NCI-H82 (cell line): Measurements from ENCODE around the gene PDE8A.
"Not testable (repeated sequence)": the region's sequence is repeated elsewhere in the genome, so short reads cannot be mapped to it uniquely, and the experiment has no call there.

ENCODE experiments used
- DNase-seq: peaks from one replicate; lab custom pipeline; 2025; lab: John Stamatoyannopoulos, UW

The PDE8A gene

DNA sequence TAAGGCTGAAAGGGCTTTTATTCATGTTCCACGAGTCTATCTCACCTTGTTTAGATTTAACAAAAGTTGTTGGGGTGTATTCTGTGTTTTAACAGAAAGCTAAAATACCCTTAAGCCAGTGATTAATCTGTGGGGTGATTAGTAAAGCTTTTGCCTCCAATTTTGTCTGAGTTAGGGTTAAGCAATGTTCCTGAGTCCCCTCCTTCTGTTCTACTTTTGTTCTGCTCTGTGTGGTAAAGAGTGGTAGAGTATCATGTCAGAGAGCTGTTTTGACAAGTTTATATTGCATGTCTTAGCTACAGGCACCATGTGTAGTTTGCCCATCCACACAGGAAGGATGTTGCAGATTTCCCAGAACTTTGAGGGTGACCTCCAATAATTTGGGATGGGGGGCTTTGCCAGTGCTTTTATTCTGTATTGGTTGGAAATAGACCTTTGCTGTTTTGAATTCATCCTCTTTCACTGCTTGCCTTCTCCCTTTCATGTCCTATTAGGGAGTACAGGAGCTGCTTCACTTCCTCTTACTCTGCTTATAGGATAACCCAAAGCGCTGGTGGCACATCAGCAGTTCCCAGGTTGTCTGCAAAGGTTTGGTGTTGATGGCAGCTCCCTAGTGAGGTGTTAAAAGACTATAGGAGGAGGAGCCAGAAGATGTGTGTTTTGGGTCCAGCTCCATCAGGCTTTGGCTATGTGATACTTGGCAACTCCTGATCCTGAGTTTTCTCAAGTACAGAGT lies 7.4 kb downstream of the PDE8A start:
- DNase-seq = no peak

DNA sequence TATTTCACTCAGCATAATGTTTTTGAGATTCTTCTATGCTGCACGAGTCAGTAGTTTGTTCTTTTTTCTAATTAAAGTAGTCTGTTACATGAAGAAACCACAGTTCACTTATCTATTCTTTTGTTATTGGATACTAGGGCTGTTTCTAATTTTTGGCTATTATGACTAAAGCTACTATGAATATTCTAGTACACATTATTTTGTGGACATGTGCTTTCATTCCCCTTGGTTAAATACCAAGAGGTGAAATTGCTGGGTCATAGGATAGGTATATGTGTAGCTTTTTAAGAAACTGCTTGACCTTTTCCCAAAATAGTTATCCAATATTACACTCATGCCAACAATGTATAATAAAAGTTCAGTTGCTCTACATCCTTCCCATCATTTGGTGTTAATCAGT lies 8.9 kb downstream of the PDE8A start:
- no peak for DNase-seq

DNA sequence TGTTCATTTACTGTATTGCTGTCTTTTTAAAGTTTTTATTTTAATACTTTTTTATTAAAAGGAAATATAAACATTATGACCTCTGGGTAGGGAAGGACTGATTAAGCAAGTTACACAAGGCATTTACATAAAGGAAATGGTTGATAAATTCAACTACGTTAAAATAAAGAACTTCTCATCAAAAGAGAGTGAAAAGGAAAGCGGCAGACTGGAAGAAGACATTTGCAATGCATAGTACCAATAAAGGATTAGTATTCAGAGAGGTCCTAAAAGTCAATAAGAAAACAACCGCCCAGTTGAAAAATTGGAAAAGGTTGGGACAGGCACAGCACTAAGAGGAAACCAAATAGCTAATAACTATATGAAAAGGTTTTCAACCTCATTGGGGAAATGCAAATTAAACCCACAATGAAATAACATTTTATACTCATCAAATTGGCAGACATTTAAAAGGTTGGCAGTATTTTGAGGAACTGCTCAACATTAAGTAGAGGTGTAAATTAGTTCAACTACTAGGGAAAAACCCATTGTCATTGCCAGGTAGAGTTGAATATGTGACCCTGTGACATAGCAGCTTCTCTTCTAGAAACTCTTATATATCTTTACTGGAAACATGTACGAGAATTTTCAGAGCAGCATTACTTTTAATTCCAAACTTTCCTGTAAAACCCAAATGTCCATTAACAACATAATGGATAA lies 9.5 kb downstream of the PDE8A start:
- DNase-seq = no peak

DNA sequence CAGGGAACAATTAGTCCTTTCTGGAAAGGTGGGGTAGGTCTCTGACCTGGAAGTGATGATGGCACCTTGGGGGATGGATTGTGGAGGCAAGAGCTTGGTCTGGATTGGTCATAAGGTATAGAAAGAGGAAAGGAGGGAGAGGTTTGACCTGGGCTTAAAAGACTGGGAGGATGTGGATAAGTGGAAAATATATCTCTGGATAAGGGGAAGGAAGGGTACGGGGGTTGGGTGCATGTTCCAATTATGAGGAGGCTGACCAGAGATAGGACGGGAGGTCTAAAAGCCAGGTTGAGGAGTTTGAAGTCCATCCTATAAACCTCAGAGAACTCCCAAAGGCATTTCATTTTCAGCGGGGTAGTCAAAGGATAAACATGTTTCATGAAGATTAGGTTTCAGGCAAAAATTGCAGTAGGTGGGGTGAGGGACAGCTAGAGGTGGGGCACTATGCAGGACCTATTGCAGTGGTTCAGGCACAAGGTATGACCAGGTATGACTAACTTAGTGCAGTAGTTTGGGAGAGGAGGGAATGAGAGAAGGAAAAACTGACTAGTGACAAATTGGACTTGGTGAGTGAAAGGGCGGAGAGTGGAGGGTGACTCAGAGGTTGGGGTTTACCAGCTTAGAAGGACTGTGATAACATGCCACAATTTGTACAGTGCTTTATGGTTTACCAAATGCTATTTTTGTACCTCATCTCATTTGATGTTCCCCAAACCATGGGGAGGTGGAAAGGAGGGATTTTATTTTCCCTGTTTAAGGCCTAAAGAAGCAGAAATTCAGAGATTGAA lies 10.7 kb downstream of the PDE8A start:
- no peak for DNase-seq

DNA sequence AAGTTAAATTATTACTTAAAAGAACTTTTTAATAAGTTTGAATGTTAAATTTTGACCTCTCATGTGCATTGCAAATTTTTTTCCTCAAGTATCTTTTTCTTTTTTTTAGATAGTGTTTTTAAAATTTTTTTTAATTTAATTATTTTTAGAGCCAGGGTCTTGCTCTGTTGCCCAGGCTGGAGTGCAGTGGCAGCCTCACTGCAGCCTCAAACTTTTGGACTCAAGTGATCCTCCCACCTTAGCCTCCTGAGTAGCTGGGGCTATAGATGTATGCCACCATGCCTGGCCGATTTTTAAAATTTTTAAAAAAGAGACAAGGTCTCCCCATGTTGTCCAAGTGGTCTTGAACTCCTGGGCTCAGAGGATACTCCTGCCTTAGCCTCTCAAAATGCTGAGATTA lies 14.4 kb downstream of the PDE8A start:
- DNase-seq = no peak

DNA sequence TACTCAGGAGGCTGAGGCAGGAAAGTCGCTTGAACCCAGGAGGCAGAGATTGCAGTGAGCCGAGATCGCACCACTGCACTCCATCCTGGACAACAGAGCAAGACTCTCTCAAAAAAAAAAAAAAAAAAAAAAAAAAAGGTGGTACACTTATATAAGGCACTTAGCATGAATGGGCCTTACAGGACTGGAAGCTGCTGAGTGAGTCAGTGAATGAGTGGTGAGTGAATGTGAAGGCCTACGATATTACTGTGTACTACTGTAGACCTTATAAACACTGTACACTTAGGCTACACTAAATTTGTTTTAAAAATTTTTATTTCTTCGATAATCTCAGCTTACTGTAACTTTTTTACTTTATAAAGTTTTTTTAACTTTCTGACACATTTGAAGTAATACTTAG lies 15.1 kb downstream of the PDE8A start:
- not testable (repeated sequence) for DNase-seq

DNA sequence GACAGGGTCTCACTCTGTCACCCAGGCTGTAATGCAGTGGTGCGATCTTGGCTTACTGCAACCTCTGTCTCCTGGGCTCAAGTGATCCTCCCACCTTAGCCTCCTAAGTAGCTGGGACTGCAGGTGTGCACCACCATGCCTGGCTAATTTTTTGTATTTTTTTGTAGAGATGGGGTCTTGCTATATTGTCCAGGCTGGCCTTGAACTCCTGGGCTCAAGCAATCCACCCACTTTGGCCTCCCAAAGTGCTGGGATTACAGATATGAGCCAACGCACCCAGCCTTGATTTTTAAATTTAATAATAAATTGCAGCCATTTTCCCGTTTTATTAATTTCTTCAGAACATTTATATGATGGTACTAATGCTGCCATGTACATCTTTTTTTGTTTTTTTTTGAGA lies 15.6 kb downstream of the PDE8A start:
- DNase-seq = not testable (repeated sequence)

DNA sequence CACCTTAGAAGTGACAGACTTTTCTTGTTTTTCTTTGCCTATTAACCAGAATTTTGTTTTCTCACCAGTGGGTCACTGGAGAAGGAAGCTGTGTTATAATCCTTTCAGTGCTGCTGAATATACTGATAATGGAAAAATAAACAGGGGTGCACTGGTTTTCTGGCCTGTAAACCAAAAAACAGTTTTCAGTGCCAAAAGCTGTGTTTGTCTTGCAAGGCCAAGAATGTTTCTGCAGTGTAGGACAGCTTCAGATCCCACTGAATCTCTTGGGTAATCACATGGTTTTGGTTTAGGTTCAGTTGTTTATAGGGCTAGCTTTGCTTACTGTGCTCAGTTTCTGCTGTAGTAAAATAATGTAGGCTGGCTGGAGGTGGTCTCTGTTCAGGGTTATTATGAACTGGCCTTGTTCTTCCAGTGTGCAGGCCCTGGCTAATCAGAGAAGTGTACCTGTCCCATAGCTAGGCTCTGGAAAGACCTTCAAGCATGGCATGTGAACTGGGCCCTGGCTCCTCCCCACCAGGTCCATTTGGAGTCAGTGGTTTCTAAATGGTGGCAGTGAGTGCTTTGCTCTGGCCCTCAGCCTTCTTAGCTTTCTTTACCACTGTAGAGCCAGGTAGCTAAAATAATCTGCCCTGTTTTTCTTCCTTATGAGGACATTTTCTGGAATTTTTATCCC lies 18.7 kb downstream of the PDE8A start:
- DNase-seq = no peak

DNA sequence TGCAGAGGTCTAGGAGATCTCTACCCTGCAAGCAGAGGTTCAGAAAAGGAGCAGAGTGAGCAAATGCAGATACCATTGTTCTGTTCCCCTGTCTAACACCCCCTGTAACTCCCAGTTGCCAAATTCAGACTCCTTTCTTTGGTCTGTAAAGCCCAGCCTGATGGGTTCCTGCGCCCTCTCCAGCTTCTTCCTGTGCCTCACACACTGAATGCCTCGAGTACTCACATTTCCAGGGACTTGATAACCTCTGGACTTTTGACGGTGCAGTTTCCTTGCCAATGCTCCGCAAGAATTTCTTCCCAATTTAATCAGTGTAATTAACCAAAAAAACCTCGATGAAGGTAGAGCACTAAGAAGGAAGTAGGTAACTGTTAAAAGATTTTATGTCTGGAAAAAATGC lies 19.3 kb downstream of the PDE8A start:
- no peak for DNase-seq

DNA sequence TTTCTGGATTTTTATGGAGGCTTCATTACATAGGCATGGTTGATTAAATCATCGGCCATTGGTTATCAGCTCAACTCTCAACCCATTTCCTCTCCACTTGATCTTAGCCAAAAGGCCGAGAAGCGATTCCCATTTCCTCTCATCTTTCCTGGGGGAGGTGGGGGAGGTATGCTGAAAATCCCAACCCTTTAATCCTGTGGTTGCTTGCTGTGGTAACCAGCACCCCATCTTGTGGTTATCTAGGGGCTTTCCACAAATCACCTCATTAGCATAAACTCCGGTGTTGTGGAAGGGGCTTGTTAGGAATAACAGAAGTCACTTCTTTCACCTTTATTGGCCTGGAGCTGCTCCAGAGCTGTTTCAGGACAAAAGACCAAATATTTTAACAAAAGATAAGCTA lies 20.9 kb downstream of the PDE8A start:
- no peak for DNase-seq

DNA sequence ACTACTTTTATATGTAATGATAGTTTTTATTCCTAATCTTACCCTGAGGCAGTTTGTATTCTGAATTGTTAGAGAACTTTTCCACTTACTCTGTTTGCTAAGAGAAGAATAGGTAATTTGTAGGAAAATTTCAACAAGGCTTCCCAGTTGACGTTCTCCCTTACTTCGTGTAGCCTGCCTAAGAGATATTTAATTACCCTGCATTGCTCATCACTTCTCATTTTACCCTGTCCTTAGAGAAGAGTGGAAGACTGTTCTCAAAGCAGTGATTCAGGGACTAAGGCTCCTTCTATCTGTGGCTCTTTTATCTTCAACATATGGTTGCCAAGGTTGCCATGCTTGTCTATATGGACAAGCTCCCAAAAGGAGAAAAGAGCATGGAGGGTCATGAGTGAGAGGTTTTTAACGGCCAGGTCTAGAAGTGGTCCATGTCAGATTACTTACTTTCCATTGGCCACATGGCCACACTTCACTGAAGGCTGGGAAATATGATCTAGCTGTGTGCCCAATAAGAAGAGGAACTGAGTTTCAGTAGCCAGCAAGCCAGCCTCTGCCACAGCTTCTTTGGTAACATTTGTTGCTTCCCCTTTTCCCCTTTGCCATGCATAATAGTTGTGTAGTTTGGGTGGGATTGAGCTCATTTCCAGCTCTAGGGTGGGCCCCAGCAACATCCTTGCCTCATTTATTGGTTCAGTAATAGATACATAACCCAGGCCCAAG lies 22.1 kb downstream of the PDE8A start:
- no peak for DNase-seq

DNA sequence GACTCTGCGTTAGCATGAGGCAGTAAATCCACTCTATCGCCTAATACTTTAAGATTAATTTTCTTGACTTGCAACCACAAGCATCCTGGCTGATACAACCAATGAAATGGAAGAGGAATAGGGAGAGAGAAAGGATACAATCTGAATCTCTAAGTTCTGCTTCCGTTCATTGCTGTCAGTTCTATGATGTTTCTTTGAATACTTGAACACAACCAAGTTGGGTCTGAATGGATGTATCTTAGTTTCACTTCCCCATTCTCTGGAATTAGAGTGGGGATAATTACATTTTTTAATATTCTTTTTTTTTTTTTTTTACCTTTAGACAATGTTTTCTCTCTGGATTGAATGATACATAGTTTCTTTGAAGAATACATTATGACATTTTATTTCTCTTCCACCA lies 22.9 kb downstream of the PDE8A start:
- DNase-seq = no peak

DNA sequence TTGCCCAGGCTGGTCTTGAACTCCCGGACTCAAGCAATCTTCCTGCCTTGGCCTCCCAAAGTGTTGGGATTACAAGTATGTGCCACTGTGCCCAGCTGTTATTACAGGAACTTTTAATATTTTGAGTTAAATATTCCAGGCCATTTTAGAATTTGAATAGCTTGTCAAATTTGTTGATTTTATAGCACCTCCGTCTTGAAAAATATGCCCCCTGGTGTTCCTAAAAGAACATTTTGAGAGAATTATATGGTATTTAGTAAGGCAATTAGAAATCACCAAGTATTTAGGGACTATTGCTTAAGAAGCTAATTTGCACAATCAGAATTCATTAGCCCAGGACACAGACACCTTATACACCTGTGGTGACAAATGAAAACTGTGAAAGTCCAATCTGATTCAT lies 23.7 kb downstream of the PDE8A start:
- DNase-seq = no peak

DNA sequence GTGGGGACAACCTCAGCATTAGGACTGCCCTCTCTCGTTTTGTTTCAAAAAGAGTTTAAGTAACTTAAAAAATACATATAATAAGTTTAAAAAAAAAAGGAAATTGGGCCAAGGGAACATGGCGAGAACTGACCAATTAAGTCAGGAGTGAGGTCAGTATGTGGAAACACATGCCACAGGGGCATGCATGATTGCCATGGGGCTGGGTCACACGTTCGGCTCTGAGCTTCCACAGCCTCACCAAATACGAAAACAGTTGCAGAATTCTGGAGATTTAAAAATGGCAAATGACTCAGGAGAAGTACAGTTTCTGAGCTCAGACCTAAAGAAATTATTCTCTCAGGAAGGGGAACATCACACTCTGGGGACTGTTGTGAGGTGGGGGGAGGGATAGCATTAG lies 24.1 kb downstream of the PDE8A start:
- DNase-seq = no peak

DNA sequence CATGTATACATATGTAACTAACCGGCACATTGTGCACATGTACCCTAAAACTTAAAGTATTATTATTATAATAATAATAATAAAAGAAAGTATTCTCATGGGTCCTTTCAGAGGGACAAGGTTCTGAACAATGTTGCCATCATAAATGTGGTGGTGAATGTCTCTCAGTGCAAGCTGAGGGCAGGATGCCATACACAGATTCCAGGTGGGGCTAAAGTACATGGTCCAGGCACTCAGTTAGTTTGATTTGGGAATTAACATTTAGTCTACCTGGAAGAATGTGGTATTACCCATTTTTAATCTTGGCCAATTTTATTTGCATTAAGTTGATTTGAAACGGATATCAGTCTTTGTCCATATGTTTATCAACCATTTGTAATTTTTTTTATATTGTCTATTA lies 24.5 kb downstream of the PDE8A start:
- no peak for DNase-seq

DNA sequence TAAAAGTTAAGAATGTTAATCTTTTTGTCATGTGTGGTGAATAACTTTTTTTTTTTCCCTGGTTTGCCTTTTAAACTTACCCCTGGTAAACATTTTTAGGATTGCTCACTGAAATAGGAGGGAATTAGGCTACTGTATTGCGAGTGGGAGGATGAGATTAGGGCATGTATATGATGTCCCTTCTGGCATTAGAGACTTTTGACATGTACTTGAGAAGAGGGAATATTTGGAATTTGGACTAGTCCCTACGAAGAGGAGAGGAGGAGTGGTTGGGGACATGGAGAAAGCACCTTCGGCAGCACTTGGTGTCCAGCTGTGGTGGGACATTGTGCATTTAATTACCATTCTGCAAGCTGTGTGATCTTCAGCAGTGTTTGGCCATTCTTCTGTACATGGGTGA lies 25.0 kb downstream of the PDE8A start:
- no peak for DNase-seq

DNA sequence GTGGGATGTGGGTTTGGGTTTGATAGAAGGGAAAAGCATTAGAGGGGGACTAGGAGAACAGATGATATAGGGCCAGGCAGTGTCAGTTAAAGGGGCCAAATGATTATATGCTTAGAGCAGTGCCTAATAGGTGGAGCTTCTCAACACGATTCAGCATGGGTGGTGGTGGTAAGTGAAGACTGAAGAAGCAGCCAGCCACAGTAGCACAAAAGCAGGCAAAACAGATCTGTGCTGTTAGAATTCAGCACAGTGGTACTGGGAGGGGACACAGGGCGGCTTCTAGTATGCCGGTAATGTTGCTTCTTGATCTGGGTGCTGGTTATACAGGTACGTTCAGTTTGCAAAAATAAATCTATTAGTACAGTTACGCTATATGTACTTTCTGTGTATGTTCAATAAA lies 25.5 kb downstream of the PDE8A start:
- DNase-seq = no peak

DNA sequence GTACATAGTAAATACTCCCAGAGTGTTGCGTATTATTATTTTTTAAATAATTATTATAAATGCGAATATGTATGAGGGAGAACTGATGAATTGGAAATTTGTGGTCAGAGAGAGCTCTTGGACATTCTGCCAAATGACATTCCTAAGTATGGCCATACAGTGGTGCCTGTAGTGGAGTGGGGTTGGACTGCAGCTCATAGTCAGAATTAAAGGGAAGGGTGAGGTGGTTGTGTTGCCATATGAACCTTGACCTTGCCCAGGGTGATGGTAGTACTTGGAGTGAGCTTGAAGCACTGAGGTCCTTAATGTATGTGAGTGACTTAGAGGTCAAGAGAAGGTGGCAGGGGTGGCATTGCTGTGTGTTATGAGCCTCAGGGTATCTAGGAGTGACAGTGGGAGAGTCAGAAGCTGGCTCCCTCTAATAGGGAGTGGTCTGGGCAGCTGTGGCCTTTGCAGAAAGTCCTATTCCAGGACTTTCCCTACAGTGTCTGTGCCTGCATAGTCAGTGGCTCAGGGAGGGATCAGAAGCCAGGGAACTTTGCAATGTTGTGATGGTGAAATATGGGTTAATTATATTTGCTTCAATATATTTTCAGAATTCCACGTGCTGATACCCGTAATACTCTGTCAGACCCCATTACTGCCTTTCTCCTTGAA lies 26.2 kb downstream of the PDE8A start:
- no peak for DNase-seq

DNA sequence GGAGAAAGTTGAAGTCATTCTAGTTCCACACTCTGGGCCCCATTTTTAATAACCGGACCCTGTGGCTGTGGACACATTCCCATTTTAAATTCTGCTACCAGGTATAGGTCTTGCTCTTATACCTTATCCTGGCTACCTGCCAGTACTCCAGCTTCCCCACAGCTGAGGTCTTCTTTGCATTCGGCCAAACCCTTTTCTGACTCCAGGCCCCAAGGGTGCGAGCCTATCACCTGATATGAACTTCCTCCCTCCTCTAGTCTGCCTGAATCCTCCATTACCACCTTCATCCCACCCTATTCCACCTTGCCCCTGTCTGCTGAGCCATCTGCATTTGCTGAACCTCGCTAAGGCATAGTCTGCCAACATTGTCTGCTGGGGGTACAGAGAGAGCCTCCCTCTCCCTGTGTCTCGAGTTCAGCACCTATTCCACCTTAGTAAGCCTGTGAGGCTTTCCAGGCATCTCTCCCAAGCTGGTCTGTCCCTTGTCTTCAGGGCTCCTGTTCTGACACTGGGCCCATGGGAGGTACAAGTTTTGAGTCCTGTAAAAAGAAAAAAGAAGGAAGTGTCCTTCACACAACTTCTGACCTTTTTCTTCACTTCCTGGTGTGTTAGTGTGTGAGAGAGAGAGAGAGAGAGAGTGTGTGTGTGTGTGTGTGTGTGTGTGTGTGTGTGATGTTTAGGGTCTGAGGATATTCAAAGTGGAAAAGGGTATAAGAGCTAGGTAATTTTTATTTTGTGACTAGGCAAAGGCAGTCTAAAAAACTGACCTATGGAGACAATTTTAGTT lies 27.0 kb downstream of the PDE8A start:
- DNase-seq = no peak

DNA sequence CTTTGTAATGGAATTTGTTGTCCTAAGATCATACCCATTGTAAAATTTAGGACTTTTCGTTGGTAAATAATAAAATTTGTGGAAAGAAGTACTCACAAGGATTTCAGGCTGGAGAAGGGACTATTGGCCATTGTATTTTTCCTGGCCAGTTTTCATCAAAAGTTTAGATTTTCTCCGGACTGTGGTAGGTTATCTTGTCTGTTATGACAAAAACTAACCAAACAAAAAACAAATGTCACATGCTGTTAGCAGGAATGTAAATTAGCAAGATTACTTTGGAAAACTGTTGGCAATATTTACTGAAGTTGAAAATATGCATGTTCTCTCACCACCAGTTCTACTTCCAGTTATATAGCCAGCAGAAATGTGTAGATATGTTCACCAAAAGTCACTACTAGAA lies 27.8 kb downstream of the PDE8A start:
- DNase-seq = no peak

DNA sequence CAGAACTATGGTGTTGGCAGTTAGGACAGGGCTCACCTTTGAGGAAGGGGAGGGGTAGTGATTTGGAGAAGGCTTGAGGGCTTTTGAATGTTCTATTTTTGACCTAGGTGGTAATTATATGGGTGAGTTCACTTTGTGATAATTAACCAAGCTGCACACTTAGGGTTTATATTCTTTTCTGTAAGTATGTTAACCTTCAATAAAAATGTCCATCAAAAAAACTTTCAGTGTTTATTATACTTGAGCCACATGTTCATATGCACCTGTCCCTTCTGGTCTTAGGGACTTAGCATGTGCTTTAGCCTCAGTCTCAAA lies 28.4 kb downstream of the PDE8A start:
- no peak for DNase-seq
